Measurements from ENCODE around the gene TMEM235. TPM values are rescaled to one million over a fixed set of nuclear protein-coding genes. Genes with fewer than 3 reads are reported as not detected.

The TMEM235 gene
- total and polyA plus RNA-seq, 9 of the 15 experiments (the other 6 are each of a cell fraction or from before 2014, with no cell fraction given): not detected

DNA sequence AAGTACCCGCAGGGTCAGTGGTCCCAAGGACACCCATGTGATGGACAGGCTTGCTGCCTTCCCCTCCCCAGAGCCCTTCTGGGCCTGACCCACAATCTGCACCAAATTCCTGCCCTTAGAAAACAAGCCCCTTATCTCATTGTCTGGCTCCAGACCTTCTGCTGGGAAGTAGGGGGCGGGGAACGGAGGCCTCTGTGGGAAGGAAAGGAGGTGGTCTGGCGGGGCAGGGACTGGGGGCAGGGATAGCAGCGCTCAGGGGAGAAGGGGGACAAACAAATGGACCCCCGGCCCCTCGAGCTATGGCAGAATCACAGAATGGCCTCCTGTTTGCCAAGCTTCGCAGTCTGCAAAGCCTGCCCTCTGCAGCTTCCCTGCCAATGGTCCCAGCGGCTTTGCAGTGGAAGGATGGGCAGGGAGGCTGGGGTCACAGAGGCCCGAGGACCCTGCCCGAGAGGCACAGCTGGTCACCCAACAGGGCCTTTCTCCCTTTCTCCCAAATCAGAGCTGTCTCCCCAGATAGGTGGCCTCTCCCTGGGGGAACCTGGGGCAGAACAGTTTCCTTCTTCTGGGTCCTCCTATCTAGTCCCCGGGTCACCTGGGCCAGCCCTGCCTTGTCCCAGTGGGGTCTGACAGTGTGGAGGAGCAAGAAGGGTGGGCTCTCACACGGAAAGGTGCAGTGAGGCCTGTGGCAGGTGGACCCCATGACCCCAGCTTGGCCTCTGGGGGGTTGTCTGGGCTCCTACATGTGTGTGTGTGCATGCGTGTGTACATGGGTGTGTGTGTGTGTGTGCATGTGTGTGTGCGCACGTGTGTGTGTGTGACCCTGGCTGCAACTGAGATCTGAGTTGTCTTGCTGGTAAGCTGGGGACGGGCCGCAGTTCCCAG, 25.5 kb downstream of the TMEM235 start (continued):
- TF ChIP-seq, protein P1, sequence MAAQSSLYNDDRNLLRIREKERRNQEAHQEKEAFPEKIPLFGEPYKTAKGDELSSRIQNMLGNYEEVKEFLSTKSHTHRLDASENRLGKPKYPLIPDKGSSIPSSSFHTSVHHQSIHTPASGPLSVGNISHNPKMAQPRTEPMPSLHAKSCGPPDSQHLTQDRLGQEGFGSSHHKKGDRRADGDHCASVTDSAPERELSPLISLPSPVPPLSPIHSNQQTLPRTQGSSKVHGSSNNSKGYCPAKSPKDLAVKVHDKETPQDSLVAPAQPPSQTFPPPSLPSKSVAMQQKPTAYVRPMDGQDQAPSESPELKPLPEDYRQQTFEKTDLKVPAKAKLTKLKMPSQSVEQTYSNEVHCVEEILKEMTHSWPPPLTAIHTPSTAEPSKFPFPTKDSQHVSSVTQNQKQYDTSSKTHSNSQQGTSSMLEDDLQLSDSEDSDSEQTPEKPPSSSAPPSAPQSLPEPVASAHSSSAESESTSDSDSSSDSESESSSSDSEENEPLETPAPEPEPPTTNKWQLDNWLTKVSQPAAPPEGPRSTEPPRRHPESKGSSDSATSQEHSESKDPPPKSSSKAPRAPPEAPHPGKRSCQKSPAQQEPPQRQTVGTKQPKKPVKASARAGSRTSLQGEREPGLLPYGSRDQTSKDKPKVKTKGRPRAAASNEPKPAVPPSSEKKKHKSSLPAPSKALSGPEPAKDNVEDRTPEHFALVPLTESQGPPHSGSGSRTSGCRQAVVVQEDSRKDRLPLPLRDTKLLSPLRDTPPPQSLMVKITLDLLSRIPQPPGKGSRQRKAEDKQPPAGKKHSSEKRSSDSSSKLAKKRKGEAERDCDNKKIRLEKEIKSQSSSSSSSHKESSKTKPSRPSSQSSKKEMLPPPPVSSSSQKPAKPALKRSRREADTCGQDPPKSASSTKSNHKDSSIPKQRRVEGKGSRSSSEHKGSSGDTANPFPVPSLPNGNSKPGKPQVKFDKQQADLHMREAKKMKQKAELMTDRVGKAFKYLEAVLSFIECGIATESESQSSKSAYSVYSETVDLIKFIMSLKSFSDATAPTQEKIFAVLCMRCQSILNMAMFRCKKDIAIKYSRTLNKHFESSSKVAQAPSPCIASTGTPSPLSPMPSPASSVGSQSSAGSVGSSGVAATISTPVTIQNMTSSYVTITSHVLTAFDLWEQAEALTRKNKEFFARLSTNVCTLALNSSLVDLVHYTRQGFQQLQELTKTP (IDR thresholded peaks at IDR 0.05; ENCODE audit: low read depth in 1 of 2, partially characterized antibody in 2 of 2): no peak
- TF ChIP-seq, protein P2, sequence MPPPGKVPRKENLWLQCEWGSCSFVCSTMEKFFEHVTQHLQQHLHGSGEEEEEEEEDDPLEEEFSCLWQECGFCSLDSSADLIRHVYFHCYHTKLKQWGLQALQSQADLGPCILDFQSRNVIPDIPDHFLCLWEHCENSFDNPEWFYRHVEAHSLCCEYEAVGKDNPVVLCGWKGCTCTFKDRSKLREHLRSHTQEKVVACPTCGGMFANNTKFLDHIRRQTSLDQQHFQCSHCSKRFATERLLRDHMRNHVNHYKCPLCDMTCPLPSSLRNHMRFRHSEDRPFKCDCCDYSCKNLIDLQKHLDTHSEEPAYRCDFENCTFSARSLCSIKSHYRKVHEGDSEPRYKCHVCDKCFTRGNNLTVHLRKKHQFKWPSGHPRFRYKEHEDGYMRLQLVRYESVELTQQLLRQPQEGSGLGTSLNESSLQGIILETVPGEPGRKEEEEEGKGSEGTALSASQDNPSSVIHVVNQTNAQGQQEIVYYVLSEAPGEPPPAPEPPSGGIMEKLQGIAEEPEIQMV (tag; conservative IDR thresholded peaks at IDR 0.05; ENCODE audit: low read depth): 0 out of 2 replicates have a peak, but pooled peaks have one; percentile 5
- TF ChIP-seq CC2D1A (IDR thresholded peaks at IDR 0.05) (no peak), ZBTB1 (CRISPR knock-in tag; IDR thresholded peaks at IDR 0.05; ENCODE audit: borderline replicate concordance, low read depth) (no peak), HDGF (IDR thresholded peaks at IDR 0.05) (peak; percentile 89; the same call in 1 of the 2 replicates), CHD4 (IDR thresholded peaks at IDR 0.05; ENCODE audit: insufficient read depth, insufficient replicate concordance, low read depth, low read length, poor library complexity, severe bottlenecking) (no peak), POLR2G (IDR thresholded peaks at IDR 0.05; ENCODE audit: low read depth, low read length) (peak; percentile 37), EP400 (IDR thresholded peaks at IDR 0.05) (no peak), MCM2 (IDR thresholded peaks at IDR 0.05; ENCODE audit: low read depth) (no peak), PHF20 (IDR thresholded peaks at IDR 0.05; ENCODE audit: partially characterized antibody) (peak; percentile 42), ZNF134 (CRISPR knock-in tag; conservative IDR thresholded peaks at IDR 0.05) (no peak), MYNN (IDR thresholded peaks at IDR 0.05) (no peak), MYNN (CRISPR knock-in tag; IDR thresholded peaks at IDR 0.05) (no peak), HNRNPL (IDR thresholded peaks at IDR 0.05; ENCODE audit: low read depth, low read length) (no peak), RFX5 (IDR thresholded peaks at IDR 0.05; ENCODE audit: low read depth, low read length) (no peak), NR2C1 (IDR thresholded peaks at IDR 0.05) (no peak), NR2C1 (tag; IDR thresholded peaks at IDR 0.05) (peak; percentile 22; the same call in 1 of the 2 replicates)
- TF ChIP-seq, protein P3, sequence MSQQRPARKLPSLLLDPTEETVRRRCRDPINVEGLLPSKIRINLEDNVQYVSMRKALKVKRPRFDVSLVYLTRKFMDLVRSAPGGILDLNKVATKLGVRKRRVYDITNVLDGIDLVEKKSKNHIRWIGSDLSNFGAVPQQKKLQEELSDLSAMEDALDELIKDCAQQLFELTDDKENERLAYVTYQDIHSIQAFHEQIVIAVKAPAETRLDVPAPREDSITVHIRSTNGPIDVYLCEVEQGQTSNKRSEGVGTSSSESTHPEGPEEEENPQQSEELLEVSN (IDR thresholded peaks at IDR 0.05; ENCODE audit: borderline replicate concordance in 1 of 2, extremely low read depth in 1 of 2, insufficient read depth in 1 of 2, insufficient read length in 1 of 2, low read depth in 1 of 2, low read length in 1 of 2, poor library complexity in 1 of 2, severe bottlenecking in 1 of 2): no peak
